HG03354 (cell line): ENCODE results near the gene COQ4.

Source experiments
- ATAC-seq: cut with Tn5 transposase; IDR thresholded peaks from one replicate; pipeline ENCODE4 v1.9.1; 2021; ENCODE audit warnings: mild to moderate bottlenecking; ENCODE audit not compliant: unreplicated experiment, poor library complexity, severe bottlenecking

COQ4 gene

DNA sequence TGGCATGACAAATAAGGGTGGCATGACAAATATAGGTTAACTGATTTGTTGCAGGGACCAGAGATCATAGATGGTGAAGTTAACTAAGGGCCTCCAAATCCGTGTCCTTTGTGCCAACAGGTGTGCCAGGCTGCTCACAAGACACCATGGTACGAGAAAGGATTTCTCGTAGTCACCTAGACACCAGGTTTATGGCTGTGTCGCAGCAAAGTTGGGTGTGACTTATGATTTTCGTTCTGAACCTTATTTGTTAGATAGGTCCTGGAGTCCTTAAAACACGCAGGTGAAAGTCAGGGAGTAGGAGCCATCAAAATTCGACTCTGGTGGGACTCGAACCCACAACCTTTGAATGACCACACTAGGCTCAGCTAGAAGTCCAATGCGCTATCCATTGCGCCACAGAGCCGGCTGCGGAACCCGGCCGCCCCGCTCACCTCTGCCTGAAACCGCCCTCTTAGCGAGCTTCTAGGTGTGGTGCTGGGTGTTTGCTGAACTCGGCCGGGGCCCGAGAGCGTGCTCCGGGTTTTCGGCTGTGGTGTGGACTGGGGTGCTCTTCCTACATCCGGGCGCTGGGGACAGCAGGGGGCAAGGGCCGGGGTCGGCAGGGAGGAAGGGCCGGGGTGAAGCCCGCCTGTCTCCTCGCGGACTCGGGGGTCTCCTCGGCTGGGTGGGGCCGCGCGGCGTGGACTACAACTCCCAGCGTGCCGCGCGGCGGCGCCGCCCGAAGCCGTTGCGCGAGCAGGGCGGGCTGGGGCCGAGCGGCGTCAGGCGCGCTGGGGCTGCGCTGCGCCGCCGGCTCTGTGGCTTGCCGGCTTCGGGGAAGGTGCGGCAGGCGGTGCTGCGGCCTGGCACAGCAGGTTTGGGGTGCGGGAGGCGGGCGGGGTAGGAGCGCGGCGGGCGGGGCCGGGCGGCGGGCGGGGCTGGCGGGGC is 17.4 kb downstream of the COQ4 start, which contains the start of gene SLC27A4:
Gene SLC27A4, plus strand, starts transcription at position 767 of the 930 bp plus-strand sequence. CDS start 2,606 bp downstream, outside the sequence.
- ATAC-seq, result peak; percentile 72

DNA sequence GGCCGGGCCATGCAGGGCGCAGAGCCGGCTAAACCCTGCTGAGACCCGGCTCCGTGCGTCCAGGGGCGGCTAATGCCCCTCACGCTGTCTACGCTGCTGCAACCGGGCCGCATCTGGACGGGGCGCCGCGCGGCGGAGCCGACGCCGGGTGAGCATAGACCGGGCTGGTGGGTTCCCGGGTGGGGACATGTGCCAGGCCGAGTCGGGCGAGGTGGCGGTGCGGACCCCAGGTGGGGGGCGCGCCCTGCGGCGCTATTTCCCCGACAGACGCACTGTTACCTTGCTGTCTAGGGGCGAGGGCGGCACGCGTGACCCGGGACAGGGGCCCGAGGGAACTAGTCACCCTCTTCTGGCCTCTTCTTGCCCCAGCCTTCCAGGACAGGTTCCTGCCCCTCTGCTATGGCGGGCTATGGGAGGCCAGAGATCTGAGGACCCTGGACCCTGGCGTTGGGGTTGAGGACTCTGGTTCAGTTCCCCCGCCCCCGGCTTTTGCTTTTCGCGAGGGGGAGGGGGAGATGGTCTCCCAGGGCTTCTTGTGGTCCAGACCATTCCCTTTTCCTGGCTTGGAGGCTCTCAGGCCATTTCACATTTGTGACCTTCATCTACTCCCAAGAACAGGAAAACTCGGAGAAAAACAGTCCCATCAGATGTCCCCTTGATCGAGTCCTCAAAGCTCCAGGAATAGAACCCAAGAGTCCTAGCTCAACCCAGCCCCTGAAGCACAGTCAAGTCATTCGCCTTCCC is 18.2 kb downstream of the COQ4 start:
- peak; percentile 43 for ATAC-seq

DNA sequence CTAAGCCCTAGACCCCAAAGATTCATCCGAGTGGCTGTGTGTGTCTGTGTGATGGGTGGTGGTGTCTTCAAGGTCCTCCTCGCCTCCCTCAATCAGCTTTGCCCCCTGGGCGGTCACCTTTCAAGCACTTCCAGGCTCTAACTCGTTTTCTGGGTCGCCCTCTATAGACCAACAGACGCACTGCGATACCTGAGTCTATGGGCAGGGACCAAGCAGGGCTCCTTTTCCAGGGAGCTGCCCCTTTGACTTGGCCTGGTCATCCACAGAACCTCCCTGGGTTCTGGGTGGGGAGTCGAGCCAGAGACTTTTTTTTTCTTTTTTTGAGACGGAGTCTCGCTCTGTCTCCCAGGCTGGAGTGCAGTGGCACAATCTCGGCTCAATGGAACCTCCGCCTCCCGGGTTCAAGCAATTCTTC is 18.8 kb downstream of the COQ4 start:
- peak; percentile 52 for ATAC-seq

GRCh38 chr9:128342971-128343680 is 20.5 kb downstream of the COQ4 start:
- ATAC-seq, result no peak

DNA sequence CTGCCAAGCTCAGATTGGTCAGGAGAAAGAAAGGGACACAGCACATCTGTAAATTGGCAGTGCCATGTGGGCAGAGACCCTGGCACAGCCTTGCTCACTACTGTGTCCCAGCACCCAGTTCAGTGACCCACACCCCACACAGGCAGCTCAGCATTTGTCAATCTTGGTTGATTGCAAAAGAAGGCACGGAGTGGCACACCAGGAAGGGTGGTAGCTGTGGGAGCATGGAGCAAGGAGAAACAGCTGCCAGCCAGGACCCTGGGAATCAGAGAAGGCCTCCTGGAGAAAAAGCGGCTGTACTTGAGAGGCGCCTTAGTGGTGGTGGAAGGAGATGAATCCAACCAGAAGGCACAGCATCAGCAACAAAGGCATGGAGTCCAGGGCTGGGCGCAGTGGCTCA is 21.2 kb downstream of the COQ4 start:
- no peak for ATAC-seq

- ATAC-seq, result no peak
Measured at GRCh38 chr9:128344931-128345605, 22.4 kb downstream of the COQ4 start.

DNA sequence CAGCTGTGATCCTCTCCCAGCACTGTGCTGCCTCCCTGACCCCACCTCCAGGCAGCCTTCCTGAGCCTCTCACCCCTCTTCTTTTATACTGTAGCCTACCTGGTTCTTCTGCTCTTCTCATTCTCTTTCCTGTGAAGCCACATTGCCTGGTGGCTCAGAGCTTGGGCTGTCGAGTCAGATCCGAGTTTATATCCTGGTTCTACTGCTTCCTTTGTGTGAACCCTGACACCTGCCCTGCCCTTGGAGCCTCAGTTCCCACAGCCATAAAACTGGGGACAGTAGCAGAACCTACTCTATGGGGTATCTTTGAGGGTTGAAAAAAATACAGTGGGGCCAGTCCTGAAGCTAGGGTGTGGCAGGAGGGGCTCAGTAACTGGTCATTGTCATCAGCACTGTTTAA is 26.5 kb downstream of the COQ4 start:
- ATAC-seq, result no peak

DNA sequence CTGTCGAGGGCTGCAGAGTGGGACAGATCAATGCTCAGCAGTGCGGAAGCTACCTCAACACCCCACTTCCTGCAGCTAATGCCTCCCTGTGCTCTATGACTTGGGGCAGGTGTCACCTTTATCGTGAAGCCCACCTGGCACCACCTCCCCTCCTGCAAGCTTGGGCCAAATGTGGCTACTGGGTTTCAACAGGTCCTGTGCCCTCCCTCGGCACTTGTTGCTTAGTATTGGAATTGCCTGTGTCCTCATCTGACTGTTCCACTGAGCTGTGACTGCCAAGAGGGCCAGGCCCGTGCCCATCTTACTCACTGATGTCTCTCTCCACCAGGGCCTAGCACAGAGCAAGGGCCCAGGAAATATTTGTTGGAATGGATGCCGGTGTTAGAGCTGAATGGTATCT is 27.1 kb downstream of the COQ4 start:
- no peak for ATAC-seq

DNA sequence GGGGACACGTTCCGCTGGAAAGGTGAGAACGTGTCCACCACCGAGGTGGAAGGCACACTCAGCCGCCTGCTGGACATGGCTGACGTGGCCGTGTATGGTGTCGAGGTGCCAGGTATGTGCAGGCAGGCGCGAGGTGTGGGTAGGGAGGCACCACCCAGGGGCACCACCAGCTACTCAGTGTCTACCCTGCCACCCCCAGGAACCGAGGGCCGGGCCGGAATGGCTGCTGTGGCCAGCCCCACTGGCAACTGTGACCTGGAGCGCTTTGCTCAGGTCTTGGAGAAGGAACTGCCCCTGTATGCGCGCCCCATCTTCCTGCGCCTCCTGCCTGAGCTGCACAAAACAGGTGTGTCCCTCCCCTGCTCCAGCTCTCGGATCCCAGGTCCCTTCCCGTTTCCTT is 32.8 kb downstream of the COQ4 start:
- no peak for ATAC-seq

GRCh38 chr9:128358090-128358489 is 35.5 kb downstream of the COQ4 start:
- no peak for ATAC-seq

DNA sequence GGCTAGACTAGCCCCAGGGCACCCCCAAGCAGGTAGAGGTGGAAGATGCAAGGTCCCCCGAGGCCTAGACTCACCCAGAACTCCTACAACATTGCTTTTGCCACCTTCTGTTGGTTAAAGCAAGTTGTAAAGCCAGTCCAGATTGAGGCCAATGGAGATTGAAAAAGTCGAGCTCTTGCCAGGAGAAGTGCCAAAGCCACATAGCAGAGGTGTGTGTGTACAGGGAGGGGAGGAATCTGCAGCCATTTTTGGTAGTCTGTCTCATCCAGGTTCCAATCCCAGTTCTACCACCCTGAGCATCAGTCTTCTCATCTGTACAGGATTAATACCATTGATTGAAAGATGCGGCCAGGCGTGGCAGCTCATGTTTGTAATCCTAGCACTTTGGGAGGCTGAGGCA is 36.2 kb downstream of the COQ4 start:
- no peak for ATAC-seq

DNA sequence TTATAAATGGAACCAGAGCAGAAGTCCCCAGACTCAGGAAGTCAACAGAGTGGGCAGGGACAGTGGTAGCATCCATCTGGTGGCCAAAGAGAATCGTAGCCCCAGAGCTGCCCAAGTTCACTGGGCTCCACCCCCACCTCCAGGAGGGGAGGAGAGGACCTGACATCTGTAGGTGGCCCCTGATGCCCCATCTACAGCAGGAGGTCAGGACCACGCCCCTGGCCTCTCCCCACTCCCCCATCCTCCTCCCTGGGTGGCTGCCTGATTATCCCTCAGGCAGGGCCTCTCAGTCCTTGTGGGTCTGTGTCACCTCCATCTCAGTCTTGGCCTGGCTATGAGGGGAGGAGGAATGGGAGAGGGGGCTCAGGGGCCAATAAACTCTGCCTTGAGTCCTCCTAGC is 38.2 kb downstream of the COQ4 start:
- ATAC-seq, result no peak

DNA sequence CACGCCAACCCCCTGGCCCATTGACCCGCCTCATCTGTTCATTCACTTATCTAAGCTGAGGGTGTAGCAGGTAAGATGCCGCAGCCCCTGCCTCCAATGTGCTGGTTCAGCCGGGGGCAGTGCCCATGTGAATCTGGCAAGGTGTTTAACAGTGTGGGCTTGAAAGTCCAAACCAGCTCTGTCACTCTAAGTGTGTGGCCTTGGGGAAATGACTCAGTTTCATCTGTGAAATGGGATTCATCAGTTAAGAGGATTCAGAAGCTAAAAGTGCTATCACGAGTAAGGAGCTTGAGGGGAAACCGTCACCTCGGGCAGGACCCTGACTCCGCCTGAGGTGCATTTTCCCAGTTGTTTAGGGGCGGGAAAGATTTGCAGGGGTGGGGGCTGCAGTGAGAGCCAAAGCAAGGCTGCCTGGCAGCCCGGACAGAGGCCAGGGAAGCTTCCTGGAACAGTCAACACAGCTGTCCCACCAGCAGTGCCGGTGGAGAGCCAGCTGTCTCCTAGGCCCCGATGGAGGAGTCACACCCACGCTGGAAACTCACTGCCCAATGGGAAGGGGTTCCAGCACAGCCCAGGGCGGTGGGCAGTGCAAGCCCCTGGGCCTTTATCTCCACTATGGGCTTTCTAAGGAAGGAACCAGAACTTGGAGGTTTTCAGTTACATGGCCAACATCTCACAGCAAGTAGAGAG is 38.8 kb downstream of the COQ4 start:
- no peak for ATAC-seq

GRCh38 chr9:128361986-128362646 is 39.5 kb downstream of the COQ4 start:
- peak; percentile 72 for ATAC-seq

DNA sequence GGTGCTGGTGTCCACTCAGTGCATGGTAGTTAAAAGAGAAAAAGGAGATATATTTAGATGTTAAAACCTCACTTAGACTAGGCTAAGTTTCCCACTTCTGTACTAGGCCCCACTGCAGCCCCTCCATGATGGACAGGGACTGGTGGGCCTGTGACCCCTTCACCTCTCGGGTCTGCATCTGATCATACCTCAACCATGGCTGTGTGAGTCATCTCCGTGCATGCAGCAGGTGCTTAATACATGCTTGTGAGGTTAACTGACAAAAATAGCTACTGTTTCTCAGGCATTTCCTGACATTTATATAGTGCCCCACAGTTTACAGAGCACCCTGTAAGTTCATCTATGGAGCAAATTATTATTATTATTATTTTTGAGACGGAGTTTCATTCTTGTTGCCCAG is 40.1 kb downstream of the COQ4 start:
- no peak for ATAC-seq

DNA sequence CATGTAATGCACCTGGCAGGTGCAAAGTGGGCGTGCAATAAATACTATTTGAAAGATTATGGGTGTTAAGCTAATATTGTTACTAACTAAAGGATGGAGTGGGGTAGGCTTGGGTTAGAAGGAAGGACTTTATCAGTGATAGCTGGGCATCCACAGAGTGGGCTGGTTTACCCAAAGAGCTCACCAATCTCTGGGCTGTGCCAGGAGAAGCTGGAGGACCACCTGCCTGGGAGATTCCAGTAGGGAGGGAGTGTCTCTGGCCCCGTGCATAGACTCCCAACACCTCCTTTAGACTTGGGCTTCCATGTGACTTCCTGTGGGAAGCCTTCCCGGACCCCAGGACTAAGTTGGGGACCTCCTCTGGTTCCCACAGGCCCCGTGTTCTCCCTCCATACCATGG is 42.9 kb downstream of the COQ4 start:
- no peak for ATAC-seq

- ATAC-seq, result no peak
Measured at GRCh38 chr9:128369024-128369706, 46.5 kb downstream of the COQ4 start.

GRCh38 chr9:128370367-128370751 is 47.7 kb downstream of the COQ4 start:
- ATAC-seq, result no peak
